ENCODE data around the gene NDUFB7.

DNA sequence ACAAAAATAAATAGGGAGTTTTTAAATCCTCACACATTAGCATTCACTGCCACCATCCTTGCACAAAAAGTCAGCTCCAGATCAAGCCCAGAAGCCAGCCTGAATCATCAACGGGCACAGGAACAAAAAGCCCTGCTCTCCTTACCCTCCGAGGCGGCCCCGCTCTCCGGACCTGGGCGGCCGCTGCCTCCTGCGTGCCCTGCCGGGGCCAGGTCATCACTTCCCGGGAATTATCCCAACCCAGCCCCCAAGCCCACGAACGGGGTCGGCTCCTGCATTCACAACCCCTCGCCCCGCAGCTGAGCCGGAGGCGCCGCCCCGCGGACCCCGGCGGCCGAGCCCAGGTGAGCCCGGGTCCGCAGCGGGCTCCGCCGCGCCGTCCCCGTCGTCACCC is 54.4 kb downstream of the NDUFB7 start:
- TF ChIP-seq, protein P1, sequence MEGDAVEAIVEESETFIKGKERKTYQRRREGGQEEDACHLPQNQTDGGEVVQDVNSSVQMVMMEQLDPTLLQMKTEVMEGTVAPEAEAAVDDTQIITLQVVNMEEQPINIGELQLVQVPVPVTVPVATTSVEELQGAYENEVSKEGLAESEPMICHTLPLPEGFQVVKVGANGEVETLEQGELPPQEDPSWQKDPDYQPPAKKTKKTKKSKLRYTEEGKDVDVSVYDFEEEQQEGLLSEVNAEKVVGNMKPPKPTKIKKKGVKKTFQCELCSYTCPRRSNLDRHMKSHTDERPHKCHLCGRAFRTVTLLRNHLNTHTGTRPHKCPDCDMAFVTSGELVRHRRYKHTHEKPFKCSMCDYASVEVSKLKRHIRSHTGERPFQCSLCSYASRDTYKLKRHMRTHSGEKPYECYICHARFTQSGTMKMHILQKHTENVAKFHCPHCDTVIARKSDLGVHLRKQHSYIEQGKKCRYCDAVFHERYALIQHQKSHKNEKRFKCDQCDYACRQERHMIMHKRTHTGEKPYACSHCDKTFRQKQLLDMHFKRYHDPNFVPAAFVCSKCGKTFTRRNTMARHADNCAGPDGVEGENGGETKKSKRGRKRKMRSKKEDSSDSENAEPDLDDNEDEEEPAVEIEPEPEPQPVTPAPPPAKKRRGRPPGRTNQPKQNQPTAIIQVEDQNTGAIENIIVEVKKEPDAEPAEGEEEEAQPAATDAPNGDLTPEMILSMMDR (IDR thresholded peaks at IDR 0.05) = no peak
- TF ChIP-seq POLR2A (IDR thresholded peaks at IDR 0.05) (no peak), POLR2AphosphoS5 (IDR thresholded peaks at IDR 0.05) (no peak)
